IMR-90 (cell line): ENCODE data around the gene DPP10. TPM values are rescaled to one million over a fixed set of nuclear protein-coding genes. Genes with fewer than 3 reads are reported as not detected.

ENCODE experiments used
- ATAC-seq: fragments of 200-7000 bp; cut with Tn5 transposase; 2 replicates; pipeline ENCODE4 v1.9.1; 2020; ENCODE audit warnings: low read depth, mild to moderate bottlenecking, moderate library complexity
- BruUV-seq: library from RNA; stranded (reverse); fragments of 400-500 nt; replicated peaks from 2 replicates; lab custom pipeline; 2021; lab: Mats Ljungman, UMichigan
- CTCF ChIA-PET: fragments of 300-600 bp; formaldehyde crosslinking; extraction: SDS; loops from one replicate; lab custom pipeline; 2021; ENCODE audit warnings: antibody characterized with exemption; lab: Yijun Ruan, JAX
- POLR2A ChIA-PET: fragments of 300-600 bp; sonication (Branson Sonifier 250); formaldehyde crosslinking; loops from one replicate; lab custom pipeline; 2022; ENCODE audit warnings: antibody characterized with exemption; ENCODE audit not compliant: unreplicated experiment; lab: Charles Lee
- DNase-seq: peaks from one replicate; pipeline ENCODE4 v3.0.0; 2013
- H2AFZ ChIP-seq: replicated peaks from 2 replicates; pipeline ENCODE3; 2013; ENCODE audit warnings: low read length, mild to moderate bottlenecking; ENCODE audit not compliant: poor library complexity
- H2AK5ac ChIP-seq: 2 replicates; pipeline ENCODE4 v1.6.1; 2013; ENCODE audit warnings: low read depth, low read length, inconsistent platforms
- H2AK9ac ChIP-seq: replicated peaks from 2 replicates; pipeline ENCODE3; 2013; ENCODE audit warnings: mild to moderate bottlenecking, low read depth, low read length, moderate library complexity; ENCODE audit not compliant: poor library complexity
- H2BK120ac ChIP-seq: 2 replicates; pipeline ENCODE4 v1.6.1; 2013; ENCODE audit warnings: low read depth, low read length, inconsistent platforms
- H2BK15ac ChIP-seq: 3 replicates; pipeline ENCODE4 v1.6.1; 2013; ENCODE audit warnings: low read depth, low read length, inconsistent platforms
- H2BK20ac ChIP-seq: 2 replicates; pipeline ENCODE4 v1.6.1; 2013; ENCODE audit warnings: low read depth, mild to moderate bottlenecking, inconsistent platforms, low read length, moderate library complexity
- H2BK5ac ChIP-seq: 2 replicates; pipeline ENCODE4 v1.6.1; 2013; ENCODE audit warnings: mild to moderate bottlenecking, low read depth, low read length, inconsistent platforms; ENCODE audit not compliant: poor library complexity, severe bottlenecking
- H3K14ac ChIP-seq: replicated peaks from 2 replicates; pipeline ENCODE4 v1.6.1; 2013; ENCODE audit warnings: low read depth, low read length, inconsistent platforms
- H3K18ac ChIP-seq: 2 replicates; pipeline ENCODE4 v1.6.1; 2013; ENCODE audit warnings: low read depth, low read length, control low read depth
- H3K23ac ChIP-seq: 2 replicates; pipeline ENCODE4 v1.6.1; 2013; ENCODE audit warnings: low read depth, low read length, inconsistent platforms
- H3K27ac ChIP-seq: 2 replicates; pipeline ENCODE4 v1.5.1; 2013; ENCODE audit warnings: mild to moderate bottlenecking, control low read depth, low read length; ENCODE audit not compliant: insufficient read depth
- H3K27me3 ChIP-seq: 2 replicates; pipeline ENCODE4 v1.6.1; 2013; ENCODE audit warnings: low read length; ENCODE audit not compliant: control insufficient read depth, insufficient read depth
- H3K36me3 ChIP-seq: 2 replicates; pipeline ENCODE4 v1.6.1; 2013; ENCODE audit warnings: low read length, mixed read lengths; ENCODE audit not compliant: control insufficient read depth, insufficient read depth
- H3K4ac ChIP-seq: 2 replicates; pipeline ENCODE4 v1.6.1; 2013; ENCODE audit warnings: low read depth, low read length, inconsistent platforms
- H3K4me1 ChIP-seq: 2 replicates; pipeline ENCODE4 v1.6.1; 2013; ENCODE audit warnings: low read length, mixed read lengths; ENCODE audit not compliant: control insufficient read depth, insufficient read depth
- H3K4me2 ChIP-seq: 2 replicates; pipeline ENCODE4 v1.6.1; 2013; ENCODE audit warnings: low read depth, mild to moderate bottlenecking, control low read depth, low read length, moderate library complexity
- H3K4me3 ChIP-seq: 2 replicates; pipeline ENCODE4 v1.5.1; 2013; ENCODE audit warnings: low read depth, mild to moderate bottlenecking, control low read depth, low read length, moderate library complexity; ENCODE audit not compliant: insufficient read depth
- H3K56ac ChIP-seq: 2 replicates; pipeline ENCODE4 v1.6.1; 2013; ENCODE audit warnings: low read length, inconsistent platforms; ENCODE audit not compliant: insufficient read depth; ENCODE audit errors: extremely low read depth
- H3K79me1 ChIP-seq, 2 experiments: 2 replicates each; pipeline ENCODE4 v1.6.1; 2013; ENCODE audit warnings: low read length in 2 of 2, inconsistent platforms in 1 of 2, low read depth in 1 of 2
- H3K9ac ChIP-seq: 2 replicates; pipeline ENCODE4 v1.6.1; 2013; ENCODE audit warnings: low read depth, low read length, control low read depth
- H3K9me1 ChIP-seq: 2 replicates; pipeline ENCODE4 v1.6.1; 2013; ENCODE audit warnings: low read length, inconsistent platforms; ENCODE audit not compliant: insufficient read depth
- H3K9me3 ChIP-seq: 2 replicates; pipeline ENCODE4 v1.6.1; 2013; ENCODE audit warnings: low read length; ENCODE audit not compliant: control insufficient read depth, insufficient read depth
- H4K20me1 ChIP-seq: 2 replicates; pipeline ENCODE4 v1.6.1; 2013; ENCODE audit warnings: low read length, inconsistent platforms; ENCODE audit not compliant: insufficient read depth
- H4K5ac ChIP-seq: 2 replicates; pipeline ENCODE4 v1.6.1; 2013; ENCODE audit warnings: mild to moderate bottlenecking, low read depth, low read length, control low read depth
- H4K8ac ChIP-seq, 2 experiments: 2 replicates each; pipeline ENCODE4 v1.6.1; 2013; ENCODE audit warnings: low read depth in 2 of 2, low read length in 2 of 2, control low read depth in 1 of 2, inconsistent platforms in 1 of 2
- H4K91ac ChIP-seq: 2 replicates; pipeline ENCODE4 v1.6.1; 2013; ENCODE audit warnings: low read depth, low read length, inconsistent platforms; ENCODE audit not compliant: insufficient read depth
- BHLHE40 ChIP-seq: fragments of 150-350 bp; IDR thresholded peaks from 2 replicates; pipeline ENCODE4 v1.6.1; 2016; ENCODE audit warnings: mild to moderate bottlenecking, low read depth, low read length
- CEBPB ChIP-seq: IDR thresholded peaks from 2 replicates; pipeline ENCODE4 v1.6.1; 2012; ENCODE audit warnings: low read depth, low read length, improper control_type of control experiment
- CHD1 ChIP-seq: IDR thresholded peaks from 2 replicates; pipeline ENCODE4 v1.6.1; 2012; ENCODE audit warnings: low read depth, low read length, improper control_type of control experiment
- FOS ChIP-seq: fragments of 150-350 bp; IDR thresholded peaks from 2 replicates; pipeline ENCODE4 v1.6.1; 2016; ENCODE audit warnings: low read depth, low read length
- MAFK ChIP-seq: IDR thresholded peaks from 2 replicates; pipeline ENCODE4 v1.6.1; 2012; ENCODE audit warnings: low read depth, low read length, improper control_type of control experiment
- MAZ ChIP-seq: IDR thresholded peaks from 2 replicates; pipeline ENCODE4 v1.6.1; 2012; ENCODE audit warnings: low read depth, mild to moderate bottlenecking, low read length, improper control_type of control experiment, moderate library complexity, borderline replicate concordance
- MXI1 ChIP-seq: IDR thresholded peaks from 2 replicates; pipeline ENCODE4 v1.6.1; 2012; ENCODE audit warnings: low read depth, mild to moderate bottlenecking, low read length, moderate library complexity, borderline replicate concordance
- NFE2L2 ChIP-seq: fragments of 150-350 bp; IDR thresholded peaks from 2 replicates; pipeline ENCODE4 v1.6.1; 2016; ENCODE audit warnings: low read depth, mild to moderate bottlenecking, low read length
- POLR2A ChIP-seq: IDR thresholded peaks from 2 replicates; pipeline ENCODE4 v1.6.1; 2012; ENCODE audit warnings: mild to moderate bottlenecking, low read depth, low read length
- RAD21 ChIP-seq: IDR thresholded peaks from 2 replicates; pipeline ENCODE4 v1.6.1; 2012; ENCODE audit warnings: low read length, improper control_type of control experiment
- RCOR1 ChIP-seq: IDR thresholded peaks from 2 replicates; pipeline ENCODE4 v1.6.1; 2012; ENCODE audit warnings: mild to moderate bottlenecking, low read length, improper control_type of control experiment; ENCODE audit not compliant: insufficient replicate concordance
- RFX5 ChIP-seq: IDR thresholded peaks from 2 replicates; pipeline ENCODE4 v1.8.0; 2012; ENCODE audit warnings: low read depth, mild to moderate bottlenecking, low read length, moderate library complexity
- SMC3 ChIP-seq: fragments of 150-350 bp; IDR thresholded peaks from 2 replicates; pipeline ENCODE4 v1.6.1; 2016; ENCODE audit warnings: low read depth, mild to moderate bottlenecking, antibody characterized with exemption, low read length, moderate library complexity
- WGBS, 2 experiments: methylation state at CpG; one replicate each; pipeline versions ENCODE4 v1.1.5 to v1.1.7; 2013; ENCODE audit warnings: missing lambda C conversion rate in 2 of 2; ENCODE audit not compliant: insufficient read length in 1 of 2; ENCODE audit errors: extremely low coverage in 2 of 2; 5-methylcytosine and 5-hydroxymethylcytosine counted together
- dilution Hi-C: fragments of 300-500 bp; cut with HindIII; formaldehyde crosslinking; loops from one replicate; pipeline ENCODE4 v1.14.3; 2018; ENCODE audit warnings: low sequenced_read_pairs; ENCODE audit not compliant: unreplicated experiment
- in situ Hi-C: fragments of 300-500 bp; cut with MboI; formaldehyde crosslinking; loops from 3 replicates; pipeline ENCODE4 v1.14.3; 2019; ENCODE audit warnings: low sequenced_read_pairs, inconsistent platforms, mixed read lengths
- intact Hi-C: fragments of 100-400 bp; cut with micrococcal nuclease; formaldehyde crosslinking; loops from 2 replicates; pipeline ENCODE4 v1.10.0; 2022
- polyA plus RNA-seq, 3 experiments: library from polyadenylated mRNA; depleted of rRNA; stranded (reverse); fragments of >200 nt; gene quantifications; 2 replicates each; pipeline ENCODE4 v1.2.3, GENCODE V29; 2012; ENCODE audit warnings: low replicate concordance in 1 of 3
- total RNA-seq: library from RNA; depleted of rRNA; stranded (reverse); fragments of >200 nt; gene quantifications from 2 replicates; pipeline ENCODE4 v1.2.3, GENCODE V29; 2012
- TF ChIP-seq, protein P1 (sequence below): fragments of 150-350 bp; IDR thresholded peaks from 2 replicates; pipeline ENCODE4 v1.6.1; 2016; ENCODE audit warnings: low read depth, mild to moderate bottlenecking, low read length, moderate library complexity, borderline replicate concordance
- TF ChIP-seq, protein P2 (sequence below): conservative IDR thresholded peaks from 2 replicates; pipeline ENCODE4 v1.5.1; 2012; ENCODE audit warnings: mild to moderate bottlenecking, low read depth, low read length, improper control_type of control experiment
- TF ChIP-seq, protein P3 (sequence below): fragments of 150-350 bp; IDR thresholded peaks from 2 replicates; pipeline ENCODE4 v1.6.1; 2017; ENCODE audit warnings: mild to moderate bottlenecking, antibody characterized with exemption, low read length, low read depth

DPP10 gene
- total and polyA plus RNA-seq, 2 of the 4 experiments (the other 2 are of a cell fraction), result not detected

DNA sequence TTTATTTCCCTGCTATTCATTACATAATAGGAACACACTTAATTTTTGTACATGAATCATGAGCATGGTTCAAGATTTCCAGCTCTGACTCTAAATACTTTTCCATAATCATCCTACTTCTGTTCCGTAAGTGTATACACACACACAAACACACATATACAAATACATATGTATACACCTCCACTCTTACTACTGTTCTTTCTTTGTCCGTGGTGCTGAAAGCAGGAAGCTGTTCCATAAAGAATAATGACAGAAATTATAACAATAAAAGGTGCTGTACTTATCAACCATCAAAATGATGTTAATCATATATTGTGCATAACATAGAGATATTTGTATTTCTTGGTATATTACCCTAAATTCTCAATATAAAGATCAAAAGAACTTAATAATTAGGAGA is 776.9 kb downstream of the DPP10 start:
- H2AFZ ChIP-seq, result no peak overlapping the region
- in situ Hi-C loops (no loop called here), intact Hi-C loops (no loop called here), dilution Hi-C loops (no loop called here)
- no peak overlapping the region for H3K27ac ChIP-seq
- H4K20me1 ChIP-seq, result no peaks in the 10 kb centered on the region
- no peaks in the 10 kb centered on the region for H3K9me3 ChIP-seq
- ChIA-PET POLR2A (no interaction called here), CTCF (no interaction called here)
- H4K8ac ChIP-seq, result no peak overlapping the region
- H2AK9ac ChIP-seq, result no peak overlapping the region
- H2BK15ac ChIP-seq, result no peak overlapping the region
- no peak overlapping the region for H3K18ac ChIP-seq
- BruUV-seq, result no TSS peak
- no peak overlapping the region for H3K56ac ChIP-seq
- H2BK20ac ChIP-seq, result no peak overlapping the region
- H3K4me3 ChIP-seq, result no peak overlapping the region
- H4K91ac ChIP-seq, result no peak overlapping the region
- ATAC-seq (no peak), DNase-seq (no peak)
- no peaks in the 10 kb centered on the region for H3K4me1 ChIP-seq
- no peak overlapping the region for H3K4me2 ChIP-seq
- no peak for TF ChIP-seq CEBPB
- TF ChIP-seq MAZ, result no peak
- no peak for TF ChIP-seq MAFK
- TF ChIP-seq, protein P1, sequence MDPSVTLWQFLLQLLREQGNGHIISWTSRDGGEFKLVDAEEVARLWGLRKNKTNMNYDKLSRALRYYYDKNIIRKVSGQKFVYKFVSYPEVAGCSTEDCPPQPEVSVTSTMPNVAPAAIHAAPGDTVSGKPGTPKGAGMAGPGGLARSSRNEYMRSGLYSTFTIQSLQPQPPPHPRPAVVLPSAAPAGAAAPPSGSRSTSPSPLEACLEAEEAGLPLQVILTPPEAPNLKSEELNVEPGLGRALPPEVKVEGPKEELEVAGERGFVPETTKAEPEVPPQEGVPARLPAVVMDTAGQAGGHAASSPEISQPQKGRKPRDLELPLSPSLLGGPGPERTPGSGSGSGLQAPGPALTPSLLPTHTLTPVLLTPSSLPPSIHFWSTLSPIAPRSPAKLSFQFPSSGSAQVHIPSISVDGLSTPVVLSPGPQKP, result no peak
- TF ChIP-seq RFX5, result no peak
- no peak for TF ChIP-seq NFE2L2
- TF ChIP-seq RAD21, result no peak
- TF ChIP-seq FOS, result no peak
- TF ChIP-seq, protein P2, sequence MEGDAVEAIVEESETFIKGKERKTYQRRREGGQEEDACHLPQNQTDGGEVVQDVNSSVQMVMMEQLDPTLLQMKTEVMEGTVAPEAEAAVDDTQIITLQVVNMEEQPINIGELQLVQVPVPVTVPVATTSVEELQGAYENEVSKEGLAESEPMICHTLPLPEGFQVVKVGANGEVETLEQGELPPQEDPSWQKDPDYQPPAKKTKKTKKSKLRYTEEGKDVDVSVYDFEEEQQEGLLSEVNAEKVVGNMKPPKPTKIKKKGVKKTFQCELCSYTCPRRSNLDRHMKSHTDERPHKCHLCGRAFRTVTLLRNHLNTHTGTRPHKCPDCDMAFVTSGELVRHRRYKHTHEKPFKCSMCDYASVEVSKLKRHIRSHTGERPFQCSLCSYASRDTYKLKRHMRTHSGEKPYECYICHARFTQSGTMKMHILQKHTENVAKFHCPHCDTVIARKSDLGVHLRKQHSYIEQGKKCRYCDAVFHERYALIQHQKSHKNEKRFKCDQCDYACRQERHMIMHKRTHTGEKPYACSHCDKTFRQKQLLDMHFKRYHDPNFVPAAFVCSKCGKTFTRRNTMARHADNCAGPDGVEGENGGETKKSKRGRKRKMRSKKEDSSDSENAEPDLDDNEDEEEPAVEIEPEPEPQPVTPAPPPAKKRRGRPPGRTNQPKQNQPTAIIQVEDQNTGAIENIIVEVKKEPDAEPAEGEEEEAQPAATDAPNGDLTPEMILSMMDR, result no peak
- TF ChIP-seq, protein P3, sequence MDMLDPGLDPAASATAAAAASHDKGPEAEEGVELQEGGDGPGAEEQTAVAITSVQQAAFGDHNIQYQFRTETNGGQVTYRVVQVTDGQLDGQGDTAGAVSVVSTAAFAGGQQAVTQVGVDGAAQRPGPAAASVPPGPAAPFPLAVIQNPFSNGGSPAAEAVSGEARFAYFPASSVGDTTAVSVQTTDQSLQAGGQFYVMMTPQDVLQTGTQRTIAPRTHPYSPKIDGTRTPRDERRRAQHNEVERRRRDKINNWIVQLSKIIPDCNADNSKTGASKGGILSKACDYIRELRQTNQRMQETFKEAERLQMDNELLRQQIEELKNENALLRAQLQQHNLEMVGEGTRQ, result no peak
- no peak for TF ChIP-seq RCOR1
- no peak for TF ChIP-seq MXI1
- TF ChIP-seq BHLHE40, result no peak
- no peak for TF ChIP-seq CHD1
- TF ChIP-seq SMC3, result no peak
- TF ChIP-seq POLR2A, result no peak
- no CpG with 5 or more reads among the region's 2 CpGs for WGBS, 2 experiments
- no peaks in the 10 kb centered on the region for H3K9me1 ChIP-seq
- no peak overlapping the region for H2BK5ac ChIP-seq
- no peaks in the 10 kb centered on the region for H3K79me1 ChIP-seq
- no peak overlapping the region for H4K5ac ChIP-seq
- H3K23ac ChIP-seq, result no peak overlapping the region
- H2AK5ac ChIP-seq, result no peak overlapping the region
- H2BK120ac ChIP-seq, result no peak overlapping the region
- H3K27me3 ChIP-seq, result no peaks in the 10 kb centered on the region
- no peak overlapping the region for H3K14ac ChIP-seq
- no peak overlapping the region for H3K4ac ChIP-seq
- no peak overlapping the region for H3K9ac ChIP-seq
- no peaks in the 10 kb centered on the region for H3K36me3 ChIP-seq
